ENCODE data around the gene PTPRK. TPM values are rescaled to one million over a fixed set of nuclear protein-coding genes. Genes with fewer than 3 reads are reported as not detected.

Gene PTPRK
- total RNA-seq, 4 donors from 2014 or later = 26.7 to 47.5 (median 41.4) TPM

DNA sequence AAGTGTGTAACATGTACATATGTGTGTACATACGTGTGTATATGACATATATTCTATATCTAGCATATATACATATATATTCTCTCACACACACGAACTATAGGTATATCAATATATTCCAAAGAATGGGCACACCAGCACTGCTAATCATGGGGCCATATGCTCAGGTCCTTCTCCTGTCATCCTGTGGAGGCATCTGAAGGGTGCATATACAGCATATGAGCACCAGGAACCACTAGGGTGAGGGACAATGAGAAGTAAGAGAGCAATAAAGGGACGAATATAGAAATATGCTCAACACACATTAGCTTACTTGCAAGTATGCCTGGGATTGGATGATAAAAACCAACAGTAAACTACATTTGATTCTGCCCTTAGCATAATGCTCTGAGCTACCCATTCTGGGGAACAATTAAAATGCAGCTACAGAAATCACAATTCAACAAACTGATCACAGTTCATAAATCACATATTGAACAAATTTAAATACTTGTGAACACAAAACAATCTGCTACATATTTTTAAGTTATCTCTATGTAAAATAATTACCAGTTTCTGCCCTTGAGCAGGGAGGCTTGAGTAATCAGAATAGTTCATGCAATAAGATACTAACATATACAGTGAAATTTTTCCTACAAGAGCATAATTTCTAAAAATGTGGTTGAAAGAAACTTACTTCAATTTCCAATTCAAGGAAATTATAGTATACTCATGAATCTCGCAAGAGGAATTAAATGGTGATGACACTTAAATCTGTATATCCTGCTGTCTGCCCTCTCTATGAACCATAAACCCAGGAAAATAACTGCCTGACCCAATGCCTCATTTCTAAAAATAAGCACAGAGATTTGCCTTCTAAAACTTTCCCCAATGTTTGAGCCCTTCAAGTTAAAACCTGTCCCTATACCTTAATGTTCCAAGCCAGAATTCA is 347.4 kb downstream of the PTPRK start:
- intact Hi-C loops (cut with DNase I; ENCODE audit: low total_unique reads) = no loop called here
- WGBS, 2 donors = 74 to 77% methylated on average over 4 of the region's 4 CpGs
- no peak overlapping the region for H3K4me3 ChIP-seq (ENCODE audit: low read depth, poor library complexity, severe bottlenecking)
- DNase-seq (ENCODE audit: low spot score in 2 of 2) = no peak
- TF ChIP-seq POLR2A (IDR thresholded peaks at IDR 0.05) = no peak
- TF ChIP-seq, protein P1, sequence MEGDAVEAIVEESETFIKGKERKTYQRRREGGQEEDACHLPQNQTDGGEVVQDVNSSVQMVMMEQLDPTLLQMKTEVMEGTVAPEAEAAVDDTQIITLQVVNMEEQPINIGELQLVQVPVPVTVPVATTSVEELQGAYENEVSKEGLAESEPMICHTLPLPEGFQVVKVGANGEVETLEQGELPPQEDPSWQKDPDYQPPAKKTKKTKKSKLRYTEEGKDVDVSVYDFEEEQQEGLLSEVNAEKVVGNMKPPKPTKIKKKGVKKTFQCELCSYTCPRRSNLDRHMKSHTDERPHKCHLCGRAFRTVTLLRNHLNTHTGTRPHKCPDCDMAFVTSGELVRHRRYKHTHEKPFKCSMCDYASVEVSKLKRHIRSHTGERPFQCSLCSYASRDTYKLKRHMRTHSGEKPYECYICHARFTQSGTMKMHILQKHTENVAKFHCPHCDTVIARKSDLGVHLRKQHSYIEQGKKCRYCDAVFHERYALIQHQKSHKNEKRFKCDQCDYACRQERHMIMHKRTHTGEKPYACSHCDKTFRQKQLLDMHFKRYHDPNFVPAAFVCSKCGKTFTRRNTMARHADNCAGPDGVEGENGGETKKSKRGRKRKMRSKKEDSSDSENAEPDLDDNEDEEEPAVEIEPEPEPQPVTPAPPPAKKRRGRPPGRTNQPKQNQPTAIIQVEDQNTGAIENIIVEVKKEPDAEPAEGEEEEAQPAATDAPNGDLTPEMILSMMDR (IDR thresholded peaks at IDR 0.05) = no peak

- TF ChIP-seq, protein P1 (IDR thresholded peaks at IDR 0.05) = no peak
- no peak for TF ChIP-seq POLR2A (IDR thresholded peaks at IDR 0.05)
- intact Hi-C loops (cut with DNase I; ENCODE audit: low total_unique reads) = no loop called here
- no peak for DNase-seq (ENCODE audit: low spot score in 2 of 2)
- H3K4me3 ChIP-seq (ENCODE audit: low read depth, poor library complexity, severe bottlenecking) = no peak overlapping the region
Measured at GRCh38 chr6:128172081-128172480, 348.3 kb downstream of the PTPRK start.

- no peak for TF ChIP-seq POLR2A (IDR thresholded peaks at IDR 0.05)
- TF ChIP-seq, protein P1 (IDR thresholded peaks at IDR 0.05) = no peak
- no peak overlapping the region for H3K4me3 ChIP-seq (ENCODE audit: low read depth, poor library complexity, severe bottlenecking)
- no peak for DNase-seq (ENCODE audit: low spot score in 2 of 2)
- intact Hi-C loops (cut with DNase I; ENCODE audit: low total_unique reads) = no loop called here
- 93 to 97% methylated on average over 4 of the region's 4 CpGs for WGBS, 2 donors
Measured at GRCh38 chr6:128171182-128171581, 349.2 kb downstream of the PTPRK start.

- 94 to 97% methylated on average over 4 of the region's 4 CpGs for WGBS, 2 donors
- TF ChIP-seq, protein P1 (IDR thresholded peaks at IDR 0.05) = no peak
- TF ChIP-seq POLR2A (IDR thresholded peaks at IDR 0.05) = no peak
- H3K4me3 ChIP-seq (ENCODE audit: low read depth, poor library complexity, severe bottlenecking) = no peak overlapping the region
- intact Hi-C loops (cut with DNase I; ENCODE audit: low total_unique reads) = no loop called here
- DNase-seq (ENCODE audit: low spot score in 2 of 2) = no peak
Measured at GRCh38 chr6:128168244-128168643, 352.2 kb downstream of the PTPRK start.

- no peak overlapping the region for H3K4me3 ChIP-seq (ENCODE audit: low read depth, poor library complexity, severe bottlenecking)
- intact Hi-C loops (cut with DNase I; ENCODE audit: low total_unique reads) = no loop called here
- TF ChIP-seq POLR2A (IDR thresholded peaks at IDR 0.05) = no peak
- TF ChIP-seq, protein P1 (IDR thresholded peaks at IDR 0.05) = no peak
- DNase-seq (ENCODE audit: low spot score in 2 of 2) = no peak
Measured at GRCh38 chr6:128167552-128167951, 352.8 kb downstream of the PTPRK start.

Data from lower leg skin (tissue), 4 donors.